Measurements from ENCODE around the gene POLR1A.

Gene POLR1A

DNA sequence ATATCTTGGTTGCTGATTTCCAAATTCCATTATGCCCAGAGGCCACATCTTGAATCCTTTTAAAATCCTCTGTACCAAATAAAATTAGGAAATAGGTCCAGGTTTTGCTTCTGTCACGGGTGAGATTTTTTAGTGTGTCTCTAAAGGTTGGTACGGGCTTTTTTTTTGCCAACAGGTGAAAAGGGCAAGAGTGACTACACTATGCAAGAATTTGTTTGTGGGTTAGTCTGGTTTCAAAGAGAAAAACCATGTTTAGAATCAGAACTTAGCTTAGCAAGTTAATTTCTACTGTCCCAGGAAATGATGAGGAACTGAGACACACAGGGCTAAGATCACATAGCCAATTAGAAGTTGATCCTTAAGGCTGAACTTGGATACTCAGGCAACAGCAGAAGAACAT, 41.7 kb downstream of the POLR1A start:
- no peak for DNase-seq (ENCODE audit: low spot score)

DNA sequence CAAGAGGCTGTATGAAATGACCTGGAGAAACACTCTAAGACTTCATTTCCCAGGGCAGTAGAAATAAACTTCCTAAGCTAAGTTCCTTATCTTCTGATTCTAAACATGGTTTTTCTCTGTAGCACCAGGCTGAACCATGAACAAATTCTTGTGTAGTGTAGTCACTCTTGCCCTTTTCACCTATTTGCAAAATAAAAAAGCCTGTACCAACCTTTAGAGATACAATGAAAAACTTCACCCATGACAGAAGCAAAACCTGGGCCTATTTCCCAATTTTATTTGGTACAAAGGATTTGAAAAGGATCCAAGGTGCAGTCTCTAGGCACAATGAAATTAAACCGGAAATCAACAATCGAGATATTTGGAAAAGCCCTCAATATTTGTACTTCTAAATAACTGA, 43.6 kb downstream of the POLR1A start:
- DNase-seq (ENCODE audit: low spot score): no peak

DNA sequence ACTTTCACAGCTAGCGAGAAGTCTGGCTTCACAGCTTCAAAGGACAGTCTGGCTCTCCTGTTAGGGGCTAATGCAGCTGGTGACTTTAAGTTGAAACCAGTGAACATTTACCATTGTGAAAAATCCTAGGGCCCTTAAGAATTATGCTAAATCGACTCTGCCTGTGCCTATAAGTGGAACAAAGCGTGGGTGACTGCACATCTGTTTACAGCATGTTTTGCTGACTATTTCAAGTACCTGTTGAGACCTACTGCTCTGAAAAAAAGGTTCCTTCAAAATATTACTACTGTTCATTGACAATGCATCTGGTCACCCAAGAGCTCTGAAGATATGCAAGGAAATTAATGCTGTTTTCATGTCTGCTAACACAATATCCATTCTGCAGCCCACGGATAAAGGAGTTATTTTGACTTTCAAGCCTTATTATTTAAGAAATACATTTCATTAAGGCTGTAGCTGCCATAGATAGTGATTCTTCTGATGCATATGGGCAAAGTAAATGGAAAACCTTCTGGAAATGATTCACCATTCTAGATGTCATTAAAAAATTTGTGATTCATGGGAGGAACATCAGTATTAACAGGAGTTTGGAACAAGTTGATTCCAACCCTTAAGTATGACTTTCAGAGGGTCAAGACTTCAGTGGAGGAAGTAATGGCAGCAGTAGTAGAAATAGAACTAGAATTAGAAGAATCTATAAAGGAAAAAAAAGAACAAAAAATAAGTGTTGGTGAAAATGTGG, 48.9 kb downstream of the POLR1A start:
- DNase-seq (ENCODE audit: low spot score): no peak

DNA sequence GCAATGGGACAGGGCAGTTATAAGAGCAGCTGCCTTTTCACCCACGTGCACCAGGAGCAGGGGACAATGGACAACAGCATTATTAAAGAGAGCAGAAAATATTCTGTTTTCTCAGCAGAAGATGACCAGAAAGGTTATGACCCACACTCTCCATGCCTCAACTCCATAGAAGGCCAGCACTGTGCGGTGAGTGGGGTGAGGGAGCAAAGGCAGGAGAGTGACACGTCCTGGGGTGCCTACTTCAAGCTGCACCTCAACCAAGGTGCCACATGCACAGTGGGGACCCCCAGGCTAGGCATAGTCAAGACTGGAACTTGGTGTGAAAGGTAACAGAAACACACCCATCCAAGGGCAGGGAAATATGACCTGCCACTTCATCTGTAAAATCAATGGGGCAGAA, 50.4 kb downstream of the POLR1A start:
- no peak for DNase-seq (ENCODE audit: low spot score)

DNA sequence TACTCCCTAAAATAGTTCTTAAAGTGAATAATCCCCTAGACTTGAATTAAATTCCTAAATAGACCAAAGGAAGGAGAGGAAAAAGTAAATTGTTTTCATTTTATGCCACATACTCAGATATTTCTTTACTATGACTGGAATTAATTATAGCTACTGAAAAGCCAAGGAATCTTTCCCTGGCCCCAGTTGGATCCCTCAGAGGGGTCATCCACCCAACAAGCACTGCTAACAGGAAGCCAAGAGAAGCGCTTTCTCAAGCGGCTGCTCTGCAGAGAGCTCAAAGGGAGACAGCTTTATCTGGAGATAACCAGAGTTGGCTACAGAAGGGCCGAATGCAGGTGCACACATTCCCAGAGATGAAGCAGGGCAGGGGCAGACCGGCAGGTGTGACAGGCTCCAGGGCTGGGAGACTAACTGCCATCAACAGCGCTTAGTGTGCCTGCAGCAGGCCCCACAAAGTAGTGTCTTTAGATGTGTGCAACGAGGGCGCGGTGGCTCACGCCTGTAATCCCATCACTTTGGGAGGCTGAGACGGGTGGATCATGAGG, 51.1 kb downstream of the POLR1A start:
- DNase-seq (ENCODE audit: low spot score): no peak

DNA sequence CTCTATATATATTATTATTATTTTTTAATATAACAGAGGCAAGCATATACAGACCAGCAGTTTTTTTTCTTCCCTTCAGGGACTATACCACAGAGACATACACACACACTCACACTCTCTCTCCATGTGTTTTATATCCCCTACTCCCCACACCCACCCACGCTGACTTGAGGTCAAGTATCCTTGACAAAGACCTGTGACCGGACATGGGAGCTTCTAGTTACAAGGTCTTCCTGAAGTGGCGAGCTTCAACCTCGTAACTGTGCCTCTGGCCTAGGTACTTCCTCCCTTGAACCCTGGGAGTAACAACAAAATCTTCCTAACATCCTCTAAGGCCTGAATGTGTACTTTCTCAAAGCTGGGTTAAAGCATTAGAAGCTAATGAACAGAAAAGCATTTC, 52.5 kb downstream of the POLR1A start:
- no peak for DNase-seq (ENCODE audit: low spot score)

DNA sequence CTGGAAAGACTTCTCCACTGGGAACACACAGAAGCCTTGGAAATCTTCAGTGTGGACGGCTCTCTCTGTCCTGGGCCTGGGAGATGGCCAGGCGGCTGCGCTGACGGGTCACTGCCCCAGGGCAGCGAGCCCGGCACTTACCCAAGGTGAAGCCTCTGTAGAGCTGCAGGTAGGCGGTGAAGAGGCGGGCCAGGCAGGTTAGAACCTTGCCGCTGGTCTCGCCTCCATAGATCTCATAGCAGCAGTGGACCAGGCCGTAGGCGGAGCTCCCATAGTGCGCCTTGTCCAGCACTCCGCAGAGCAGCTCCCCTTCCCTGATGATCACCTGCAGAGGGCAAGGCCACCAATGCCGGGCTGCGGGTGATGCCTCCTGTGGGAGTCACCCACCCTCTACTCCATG, 53.0 kb downstream of the POLR1A start:
- no peak for DNase-seq (ENCODE audit: low spot score)

DNA sequence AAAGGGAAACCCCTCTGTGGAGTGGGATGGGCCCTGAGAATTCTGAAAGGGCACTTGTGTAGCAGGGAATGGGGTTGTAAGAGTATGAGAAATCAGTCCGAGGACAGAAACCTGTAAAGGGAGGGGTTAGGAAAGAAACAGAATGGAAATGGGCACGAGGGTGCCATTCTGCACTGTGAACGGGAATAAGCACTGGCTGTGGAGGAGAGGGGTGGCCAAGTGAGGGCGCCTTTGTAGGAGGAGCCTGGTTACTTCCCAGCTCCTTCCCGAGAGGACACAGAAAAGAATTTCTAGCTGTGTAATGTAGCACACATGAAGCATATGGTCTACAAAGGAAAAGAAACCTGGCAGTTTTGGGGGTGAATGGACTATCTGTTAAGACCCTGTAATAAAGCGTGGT, 53.4 kb downstream of the POLR1A start:
- no peak for DNase-seq (ENCODE audit: low spot score)

DNA sequence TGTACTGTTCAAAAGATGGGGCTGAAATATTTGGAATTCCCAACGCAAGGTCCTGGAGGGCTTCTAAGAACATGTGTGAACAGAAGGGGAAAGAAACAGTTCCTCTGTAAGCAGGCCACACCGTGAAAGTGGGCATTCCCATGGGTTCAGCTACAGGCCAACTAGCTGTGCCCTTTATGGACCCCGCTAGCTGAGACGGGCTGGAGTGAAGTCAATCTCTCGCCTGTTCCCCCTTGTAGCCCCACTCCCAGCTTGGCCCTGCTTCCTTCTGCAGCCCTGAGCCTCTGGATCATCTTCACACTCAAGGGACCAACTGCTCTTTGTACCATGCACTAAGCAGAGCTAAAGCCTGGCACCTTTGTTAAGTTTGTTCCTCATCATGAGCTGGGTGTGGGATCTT, 55.4 kb downstream of the POLR1A start:
- DNase-seq (ENCODE audit: low spot score): no peak

DNA sequence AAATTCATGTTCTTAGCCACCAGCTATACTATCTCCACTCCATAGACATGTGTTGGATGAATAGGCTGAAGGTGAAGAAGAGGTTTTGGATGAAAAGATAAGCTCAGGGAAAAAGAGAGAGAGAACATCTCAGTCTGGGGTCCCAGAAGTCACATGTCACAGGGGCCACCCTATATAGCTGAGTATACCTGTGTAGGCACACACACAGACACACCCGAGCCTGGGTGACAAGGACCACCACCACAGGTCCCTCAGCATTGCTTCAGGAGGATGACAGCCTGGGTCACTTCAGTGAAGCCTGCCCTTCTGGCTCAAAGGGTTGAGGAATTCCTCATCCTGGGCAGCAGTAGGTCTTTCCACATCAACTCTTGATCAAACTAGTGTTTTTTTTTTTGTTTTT, 56.2 kb downstream of the POLR1A start:
- no peak for DNase-seq (ENCODE audit: low spot score)

DNA sequence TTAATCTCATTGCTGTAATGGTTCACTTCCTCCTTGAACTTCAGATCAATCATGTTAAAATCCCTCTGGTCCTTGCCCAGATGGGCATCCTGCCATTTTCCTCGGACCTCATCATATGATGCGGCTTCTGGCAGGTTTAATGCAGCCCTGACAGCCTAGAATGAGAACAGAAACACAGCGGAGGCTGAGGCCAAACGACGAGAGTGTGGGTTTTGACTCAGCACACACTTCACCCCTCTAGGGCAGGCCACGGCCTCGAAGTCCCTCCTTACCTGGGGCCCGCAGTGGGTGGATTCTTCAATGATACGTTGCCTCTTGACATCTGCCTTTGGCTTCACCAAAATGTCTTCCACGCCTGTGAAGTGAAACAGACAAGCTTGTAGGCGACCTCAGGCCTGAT, 56.8 kb downstream of the POLR1A start:
- no peak for DNase-seq (ENCODE audit: low spot score)

DNA sequence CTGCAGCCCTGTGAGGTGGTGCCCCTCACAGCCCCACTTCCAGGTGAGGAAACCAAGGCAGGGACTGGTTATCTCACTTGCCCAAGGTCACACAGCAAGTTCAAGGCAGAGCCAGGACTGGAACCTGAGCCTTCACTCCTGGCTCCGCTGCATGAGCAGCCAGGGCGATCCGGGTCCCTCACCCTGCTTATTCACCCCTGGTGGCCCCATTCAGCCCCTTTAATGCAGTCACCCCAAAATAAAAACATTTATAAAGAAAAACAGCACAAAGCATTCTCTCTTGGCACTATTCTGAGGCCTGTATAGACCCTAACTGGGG, 57.3 kb downstream of the POLR1A start:
- no peak for DNase-seq (ENCODE audit: low spot score)

DNA sequence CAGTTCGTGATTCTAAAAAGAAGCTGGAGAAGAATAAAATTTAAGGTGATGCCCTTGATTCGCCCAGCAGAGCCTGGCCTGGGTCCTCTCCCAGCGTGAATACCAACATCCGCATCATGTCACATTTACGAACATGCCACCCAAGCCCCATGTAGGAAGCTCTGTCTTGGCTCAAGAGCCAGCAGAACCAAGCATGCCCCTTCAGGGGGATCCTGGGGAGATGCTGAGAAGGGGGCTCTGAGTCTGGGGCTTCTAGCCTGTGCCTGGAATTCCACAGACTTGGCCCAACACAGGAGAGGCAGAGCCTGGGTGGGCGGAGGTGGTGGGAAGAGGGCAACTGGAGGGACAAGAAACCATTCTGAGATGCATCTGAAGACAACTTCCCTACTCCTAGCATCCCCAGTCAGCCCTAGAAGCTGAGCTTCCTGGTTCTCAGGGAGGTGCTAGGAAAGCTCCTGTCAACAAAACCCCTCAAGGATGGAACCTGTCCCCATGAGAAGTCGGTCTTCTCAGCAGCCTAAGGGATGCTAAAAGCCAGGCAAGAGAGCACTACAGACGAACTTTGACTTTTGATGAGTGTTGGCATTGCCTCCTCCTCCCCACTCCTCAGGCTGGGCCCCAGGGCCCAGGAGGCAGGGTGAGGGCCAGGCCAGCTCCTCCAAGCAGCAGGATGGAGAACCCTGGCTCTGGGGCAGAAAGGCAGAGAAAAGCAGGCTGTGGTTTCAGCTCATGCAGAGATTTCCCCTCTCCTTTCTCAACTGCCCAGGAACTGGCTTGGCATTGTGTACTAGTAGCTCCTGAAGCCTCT, 57.9 kb downstream of the POLR1A start:
- DNase-seq (ENCODE audit: low spot score): no peak

DNA sequence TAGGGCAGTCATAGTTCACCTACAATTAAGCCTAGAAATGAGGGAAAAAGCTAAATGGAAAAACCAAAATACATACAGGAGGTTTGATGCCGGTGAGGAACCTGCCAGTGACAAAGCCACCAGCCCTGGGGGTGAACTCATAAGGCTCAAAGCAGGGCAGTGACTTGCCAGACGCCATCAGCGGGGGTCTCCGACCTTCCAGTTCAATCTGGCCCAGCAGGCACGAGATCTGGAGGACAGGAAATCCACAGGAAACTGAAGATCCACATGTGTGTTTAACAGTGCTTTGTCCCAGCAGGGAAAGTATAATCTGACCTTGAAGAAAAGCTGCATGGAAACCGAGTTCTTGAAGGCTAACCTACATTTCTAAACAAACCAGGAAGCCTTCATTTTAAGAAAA, 60.1 kb downstream of the POLR1A start:
- DNase-seq (ENCODE audit: low spot score): no peak

DNA sequence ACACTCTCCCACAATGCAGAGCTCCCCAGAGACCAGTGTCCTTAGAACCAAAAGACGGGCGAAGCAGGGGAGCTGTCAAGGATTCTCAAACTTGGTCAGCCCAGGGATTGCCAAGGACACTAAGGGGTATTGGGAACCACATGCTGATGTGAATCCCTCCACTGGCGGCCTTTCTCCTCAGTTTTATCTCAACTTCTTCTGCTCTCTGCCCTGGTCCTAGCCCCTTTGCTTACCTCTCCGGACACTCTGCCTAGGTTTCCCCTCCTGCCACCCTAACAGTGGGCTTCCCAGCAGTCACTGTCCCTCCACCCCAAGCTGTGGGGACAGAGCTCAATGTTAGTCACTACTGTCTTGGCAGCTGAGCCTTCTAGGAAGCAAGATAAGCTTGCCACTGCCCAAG, 61.1 kb downstream of the POLR1A start:
- no peak for DNase-seq (ENCODE audit: low spot score)

DNA sequence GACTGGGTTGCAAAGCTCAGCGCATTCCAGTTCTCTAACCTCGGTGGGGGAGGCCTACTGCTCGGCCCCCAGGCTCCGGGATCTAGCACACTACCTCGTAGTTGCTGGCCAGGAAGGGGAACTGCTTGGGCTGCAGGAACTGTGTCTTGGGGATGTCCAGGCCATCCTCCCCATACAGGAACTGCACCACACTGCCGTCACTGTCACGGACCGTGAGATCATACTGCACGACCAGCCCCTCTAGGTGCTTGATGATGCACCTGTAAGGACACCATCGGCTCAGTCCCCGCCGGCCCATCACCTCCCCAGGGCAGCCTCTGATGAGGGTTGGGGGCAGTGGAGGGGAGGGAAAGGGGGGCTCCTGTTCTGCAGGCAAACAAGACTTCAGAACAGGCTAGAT, 61.6 kb downstream of the POLR1A start:
- no peak for DNase-seq (ENCODE audit: low spot score)

DNA sequence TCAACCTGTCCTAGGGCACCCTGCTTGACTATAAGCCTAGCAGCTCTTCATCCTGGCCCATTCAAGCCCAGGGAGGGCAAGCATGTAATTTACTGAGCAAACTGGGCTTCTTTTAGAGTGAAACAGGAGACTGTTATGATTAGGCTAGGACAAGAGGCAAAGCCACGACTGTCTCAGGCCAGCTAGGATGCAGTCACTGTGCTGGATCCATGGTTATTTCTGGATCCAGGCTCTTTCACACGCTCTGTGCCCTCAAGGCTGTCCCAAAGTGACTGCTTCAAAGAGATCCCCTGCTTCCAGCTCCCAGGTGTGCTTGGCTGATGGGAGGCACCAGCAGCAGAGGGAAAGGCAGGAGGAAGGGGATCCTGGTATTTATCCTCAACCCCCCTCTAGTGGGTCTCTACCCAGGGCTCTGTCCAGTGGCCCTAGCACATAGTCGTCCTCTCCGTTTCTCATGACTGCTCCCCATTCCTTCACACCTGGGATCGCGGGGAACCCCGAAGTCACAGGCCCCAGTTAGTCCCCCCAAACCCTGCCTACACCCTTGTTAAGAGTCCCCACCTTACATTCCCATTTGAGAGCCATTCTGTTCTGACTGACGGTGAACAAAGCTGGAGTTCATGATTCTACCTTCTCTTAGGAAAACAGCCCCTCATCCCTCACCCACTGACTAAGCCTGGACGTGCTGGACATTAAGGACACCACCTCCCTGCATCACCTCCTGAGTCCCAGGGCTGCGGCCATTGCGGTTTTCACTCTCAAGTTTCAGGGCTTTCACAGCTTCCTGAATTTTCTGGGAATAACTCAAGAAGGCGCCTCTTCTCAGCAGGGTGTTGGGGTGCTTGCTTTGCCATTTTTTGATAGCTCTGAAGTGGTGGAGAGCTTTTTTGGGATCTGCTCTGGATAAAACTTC, 63.2 kb downstream of the POLR1A start:
- DNase-seq (ENCODE audit: low spot score): no peak

DNA sequence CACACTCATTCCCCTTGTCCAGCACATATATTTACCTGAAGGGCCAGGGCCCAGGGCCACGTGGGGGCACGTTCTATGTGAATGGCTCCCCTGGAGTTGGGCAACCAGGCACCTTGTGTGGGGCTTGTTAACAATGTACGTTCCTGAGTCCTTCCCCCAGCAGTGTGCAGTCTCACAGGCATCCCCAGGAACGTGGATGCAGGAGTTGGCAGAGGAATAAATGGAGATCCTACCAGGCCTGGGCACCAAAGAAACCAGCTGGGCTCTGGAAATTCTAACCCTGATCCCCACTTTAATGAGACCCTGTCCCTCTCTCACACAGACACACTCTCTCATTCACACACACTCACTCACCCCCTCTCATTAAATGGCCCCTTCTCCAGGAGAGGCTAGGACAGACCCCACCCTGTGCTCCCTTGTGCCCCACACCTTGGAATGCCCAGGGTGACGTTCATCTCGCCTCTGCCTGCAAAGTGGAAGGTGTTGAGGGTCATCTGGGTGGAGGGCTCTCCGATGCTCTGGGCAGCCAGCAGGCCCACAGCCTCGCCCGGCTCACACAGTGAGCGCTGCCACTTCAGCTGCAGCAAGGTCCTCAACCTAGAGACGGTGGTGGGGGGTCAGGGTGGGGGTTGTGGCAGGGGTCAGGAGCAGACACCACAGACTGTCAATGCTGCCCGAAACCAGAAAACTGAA, 65.6 kb downstream of the POLR1A start:
- no peak for DNase-seq (ENCODE audit: low spot score)

DNA sequence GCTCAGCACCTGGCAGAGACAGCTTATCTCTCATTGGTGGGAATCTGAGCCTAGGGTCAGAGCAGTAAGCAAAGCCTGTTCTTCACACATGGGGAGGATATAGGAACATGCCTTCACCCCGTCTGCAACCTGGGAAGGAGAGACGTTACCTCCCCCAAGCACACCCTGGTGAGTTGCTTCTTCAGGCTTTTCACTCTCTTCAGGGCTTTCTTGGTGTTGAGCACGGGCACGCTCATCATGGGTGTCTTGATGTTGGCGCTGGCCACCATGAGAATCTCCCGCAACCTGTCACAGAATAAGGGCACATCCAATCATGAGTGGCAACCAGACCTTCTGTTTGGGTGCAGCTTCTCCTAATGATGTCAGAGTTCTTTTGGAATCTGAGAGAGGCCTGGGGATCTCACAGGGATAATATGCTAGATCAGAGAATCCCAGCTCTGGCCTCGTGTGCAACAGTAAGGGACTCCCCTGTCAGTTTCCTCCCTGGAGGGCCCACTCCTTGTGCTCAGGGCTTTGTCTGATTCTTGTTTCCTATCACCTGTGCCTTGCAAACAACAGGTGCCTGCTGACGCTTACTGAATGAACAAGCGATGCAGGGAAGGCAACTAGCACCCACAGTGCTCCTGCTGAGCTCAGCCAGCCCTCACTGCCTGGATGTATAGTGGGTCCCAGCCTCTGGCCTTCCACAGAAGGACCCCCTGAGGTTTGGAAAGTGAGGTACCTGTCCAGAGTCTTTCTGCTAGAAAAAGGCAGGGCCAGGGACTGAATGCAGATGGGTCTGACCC, 66.3 kb downstream of the POLR1A start:
- no peak for DNase-seq (ENCODE audit: low spot score)

DNA sequence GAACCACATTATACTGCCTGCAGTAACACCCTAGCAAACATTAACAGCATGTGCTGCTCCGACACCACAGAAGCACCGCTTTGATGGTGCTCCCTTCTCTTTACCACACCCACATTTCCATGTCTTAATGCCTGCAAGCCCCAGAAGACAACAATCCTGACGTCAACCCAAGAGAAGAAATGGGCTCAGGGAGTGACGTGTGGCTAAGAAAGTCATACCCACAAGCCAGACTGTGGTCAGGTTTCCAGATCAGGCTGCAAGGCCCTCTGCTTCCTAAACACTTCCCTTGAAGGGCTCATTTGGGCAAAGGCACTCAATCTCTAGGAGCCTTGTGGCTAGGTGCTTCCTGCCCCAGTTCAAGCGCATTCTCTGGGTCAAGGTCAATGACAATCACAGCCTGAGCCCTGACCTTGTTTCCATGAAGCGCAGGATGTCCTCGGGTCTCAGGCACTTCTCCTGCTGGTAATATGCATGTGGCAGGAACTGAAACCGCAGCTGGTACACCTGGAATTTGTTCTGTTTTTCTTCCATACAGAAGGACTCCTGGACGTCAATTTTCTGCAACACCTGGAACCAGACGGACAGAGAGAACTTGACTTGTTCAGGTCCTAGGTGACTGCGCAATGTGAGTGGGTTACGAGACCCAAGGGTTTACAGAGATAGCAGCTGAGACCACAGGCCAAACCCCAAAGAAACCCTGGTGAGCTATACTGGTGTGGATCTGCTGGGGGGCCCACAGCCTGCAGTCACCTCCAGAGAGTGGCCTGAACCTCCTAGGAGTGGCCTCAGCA, 67.2 kb downstream of the POLR1A start:
- no peak for DNase-seq (ENCODE audit: low spot score)
